GM10847 (cell line): ENCODE measurements around the gene KCNA10.

Experiments
- POLR2A ChIP-seq: IDR thresholded peaks from 2 replicates; pipeline ENCODE4 v1.6.1; 2011; ENCODE audit not compliant: insufficient read length; ENCODE audit errors: extremely low read depth

The KCNA10 gene

DNA sequence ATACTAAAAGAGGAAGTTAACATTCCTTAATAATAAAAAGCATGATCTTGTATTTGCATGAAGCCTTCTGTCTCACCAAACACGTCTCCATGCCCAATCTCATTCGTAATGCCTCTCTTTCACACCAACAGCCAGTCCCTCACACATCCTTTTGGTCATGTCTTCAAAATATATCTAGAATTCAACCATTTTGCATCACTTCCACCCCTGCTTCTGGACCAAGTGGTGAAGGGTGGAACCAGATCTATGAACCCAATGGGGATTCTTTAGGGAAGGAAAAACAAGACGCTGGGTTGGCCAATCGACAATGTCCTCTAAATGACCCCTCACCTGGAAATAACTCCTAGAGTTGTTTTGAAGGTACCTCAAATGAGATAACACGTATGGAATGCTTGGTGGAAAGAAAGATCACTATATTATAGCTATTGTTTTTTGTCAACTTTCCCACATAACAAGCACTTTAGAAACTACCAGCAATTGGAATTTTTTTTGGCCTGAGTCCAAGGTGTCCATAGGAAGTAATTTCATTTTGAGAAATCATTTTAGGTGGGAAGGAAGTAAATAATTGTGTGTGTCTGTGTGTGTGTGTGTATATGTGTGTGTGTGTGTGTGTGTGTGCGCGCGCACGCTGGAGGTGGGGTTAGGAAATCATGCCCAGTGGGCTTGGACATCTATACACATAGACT, at the start of gene KCNA10:
Gene KCNA10, minus strand, starts transcription at position 51 of the 686 bp plus-strand sequence. CDS start 388 bp downstream, outside the sequence.
- TF ChIP-seq POLR2A: no peak

GRCh38 chr1:110566836-110567235, 47.9 kb upstream of the KCNA10 start:
- TF ChIP-seq POLR2A: no peak

DNA sequence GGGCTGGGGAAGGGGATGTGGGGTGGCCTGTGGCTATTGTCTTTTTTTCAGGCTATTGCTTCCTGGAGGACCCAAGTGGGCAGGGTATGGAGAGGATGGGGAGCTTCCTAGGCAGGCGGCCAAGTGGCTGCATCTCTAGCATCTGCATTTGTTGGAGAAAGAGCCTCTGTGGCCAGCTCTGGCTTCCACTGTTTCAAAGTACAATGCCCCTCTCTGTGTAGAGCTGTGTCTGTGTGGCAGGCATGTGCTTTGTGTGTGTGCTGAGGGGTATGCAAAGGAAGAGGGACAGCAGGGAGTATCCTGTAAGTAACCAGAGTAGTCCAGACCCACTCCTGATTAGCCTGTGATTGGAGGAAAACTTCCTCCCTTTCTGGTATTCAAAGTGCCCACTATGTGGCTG, 46.6 kb upstream of the KCNA10 start:
- TF ChIP-seq POLR2A: no peak

GRCh38 chr1:110563089-110563488, 44.1 kb upstream of the KCNA10 start:
- TF ChIP-seq POLR2A: no peak

DNA sequence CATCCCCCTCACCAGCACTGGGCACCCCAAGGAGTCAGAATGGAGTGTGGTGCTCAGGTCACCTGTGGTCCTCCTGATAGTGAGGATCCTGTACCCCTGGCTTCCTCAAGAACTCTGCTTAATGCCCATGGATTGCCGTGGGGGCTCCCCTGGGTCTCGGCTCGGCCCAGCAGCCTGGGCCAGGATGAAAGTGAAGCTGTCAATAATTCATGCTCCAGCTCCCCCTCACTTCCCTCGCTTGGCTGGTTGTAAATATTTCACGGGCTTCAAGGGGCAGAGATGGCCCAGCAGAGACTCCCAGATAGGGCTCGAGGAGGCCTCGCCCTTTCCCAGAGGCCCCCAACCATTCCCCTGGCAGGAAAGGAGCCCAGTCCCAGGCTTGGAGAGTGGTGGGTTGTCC, 42.6 kb upstream of the KCNA10 start:
- TF ChIP-seq POLR2A: no peak

- TF ChIP-seq POLR2A: no peak
Measured at GRCh38 chr1:110559157-110559556, 40.2 kb upstream of the KCNA10 start.

DNA sequence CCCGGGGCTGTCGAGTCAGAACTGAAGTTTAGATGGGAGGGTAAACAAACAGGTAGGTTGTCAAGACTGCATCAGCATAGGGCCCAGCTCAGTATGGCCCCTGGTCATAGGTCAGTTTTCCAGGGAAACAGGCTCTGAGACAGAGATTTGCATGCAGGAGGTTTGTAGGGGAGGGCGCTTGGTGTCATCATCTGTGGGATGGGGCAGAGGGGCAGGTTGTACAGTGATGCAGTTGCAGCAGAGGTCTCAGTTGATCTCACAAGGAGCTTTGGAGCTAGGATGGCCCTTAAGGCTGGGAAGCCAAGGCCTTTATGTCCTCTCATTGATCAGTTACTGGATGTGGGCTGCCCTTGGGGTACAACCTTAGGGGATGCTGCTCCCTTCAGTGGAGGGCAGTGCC, 38.5 kb upstream of the KCNA10 start:
- TF ChIP-seq POLR2A: no peak

GRCh38 chr1:110556471-110556807, 37.5 kb upstream of the KCNA10 start:
- no peak for TF ChIP-seq POLR2A

GRCh38 chr1:110555807-110556470, 37.0 kb upstream of the KCNA10 start:
- no peak for TF ChIP-seq POLR2A

- no peak for TF ChIP-seq POLR2A
Measured at GRCh38 chr1:110554871-110555801, 36.2 kb upstream of the KCNA10 start.

DNA sequence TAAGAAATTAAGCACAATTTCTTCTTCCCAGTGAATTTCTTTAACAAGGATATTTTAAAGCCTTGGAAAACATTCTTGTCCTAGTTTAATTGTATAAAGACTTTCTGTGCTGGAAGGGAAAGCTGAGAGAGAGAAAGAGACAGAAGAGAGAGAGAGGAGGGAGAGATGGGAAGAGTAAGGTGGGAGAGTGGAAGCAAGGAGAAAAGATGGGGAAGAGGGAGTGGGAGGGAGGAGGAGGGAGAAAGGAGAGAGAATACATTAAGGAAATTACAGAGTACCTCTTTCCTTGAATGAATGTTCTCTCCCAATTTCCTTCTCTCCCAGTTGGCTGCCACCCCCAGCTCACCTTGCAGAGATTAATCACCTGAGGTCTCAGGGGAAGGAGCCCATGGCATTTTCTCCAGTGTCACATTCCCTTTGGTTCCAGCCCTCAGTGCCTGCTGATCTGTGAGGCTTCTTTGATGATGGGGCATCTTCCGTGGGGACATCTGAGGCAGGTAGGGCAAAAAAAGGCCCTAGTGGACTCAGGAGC, 32.4 kb upstream of the KCNA10 start:
- no peak for TF ChIP-seq POLR2A

DNA sequence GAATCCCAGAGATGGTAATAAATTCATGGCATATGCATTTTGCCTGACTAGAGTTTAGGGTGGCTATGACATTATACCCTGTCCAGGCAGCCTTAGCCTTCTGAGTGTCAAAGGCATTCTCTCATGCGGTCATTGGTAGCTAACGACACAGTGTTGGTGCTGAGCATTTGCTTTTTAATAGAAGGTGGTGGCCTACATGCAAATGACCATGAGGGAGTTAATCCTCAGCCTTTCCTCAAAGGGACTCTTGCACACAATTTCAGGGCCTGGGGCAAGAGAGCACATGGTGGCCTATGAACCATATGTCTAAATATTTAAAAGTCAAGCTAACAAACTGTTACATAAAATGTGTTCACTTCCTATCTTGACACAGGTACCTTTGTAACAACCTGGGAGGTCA, 30.9 kb upstream of the KCNA10 start:
- no peak for TF ChIP-seq POLR2A

- TF ChIP-seq POLR2A: no peak
Measured at GRCh38 chr1:110548381-110548780, 29.4 kb upstream of the KCNA10 start.

DNA sequence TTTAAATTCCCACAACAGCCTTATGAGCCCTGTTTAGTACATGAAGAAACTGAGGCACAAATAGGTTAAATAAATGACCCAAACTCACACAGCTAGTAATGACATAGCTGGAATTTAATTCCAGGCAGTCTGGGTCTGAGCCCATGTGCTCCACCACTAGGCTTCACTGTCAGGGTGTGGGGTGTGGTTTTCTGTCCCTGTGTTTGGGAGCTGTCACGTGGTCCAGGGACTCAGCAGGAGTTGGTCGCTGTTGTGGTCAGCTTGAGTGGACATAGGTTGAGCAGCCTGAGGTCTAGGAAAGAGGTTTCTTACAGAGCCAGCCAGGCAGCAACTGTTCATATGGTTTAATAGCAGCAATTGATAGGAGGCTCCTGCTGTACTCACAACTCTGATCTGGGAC, 28.0 kb upstream of the KCNA10 start:
- TF ChIP-seq POLR2A: no peak

- no peak for TF ChIP-seq POLR2A
Measured at GRCh38 chr1:110545492-110545891, 26.5 kb upstream of the KCNA10 start.

DNA sequence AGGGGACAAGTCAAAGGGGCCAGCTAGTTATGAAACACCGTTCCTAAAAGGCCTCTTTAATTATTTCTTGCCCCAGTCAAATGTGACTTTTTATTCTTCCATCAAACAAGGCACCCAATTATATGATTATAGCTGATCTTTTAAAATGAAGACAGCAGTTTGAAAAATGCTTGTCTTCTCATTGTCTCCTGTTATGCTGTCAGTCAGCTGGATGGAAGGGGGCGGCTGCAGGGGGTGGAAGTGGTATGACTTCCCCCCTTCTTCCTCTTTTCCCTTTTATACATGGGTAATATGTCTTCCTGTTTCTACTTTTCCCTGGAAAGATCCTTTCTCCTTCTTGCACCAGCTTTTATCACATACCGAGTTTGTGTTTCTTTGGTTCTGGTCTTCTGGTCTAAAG, 25.8 kb upstream of the KCNA10 start:
- no peak for TF ChIP-seq POLR2A
